Testis (tissue), 5 donors: ENCODE results near the gene BEAN1. TPM values are rescaled to one million over a fixed set of nuclear protein-coding genes. Genes with fewer than 3 reads are reported as not detected.

ENCODE experiments used
- DNase-seq: peaks from one replicate; pipeline ENCODE4 v3.0.0-alpha.2; 2019
- H3K27ac ChIP-seq, 2 donors: fragments of 200-600 bp; sonication (generic); one replicate each; pipeline ENCODE4 v1.5.1; 2019
- H3K27me3 ChIP-seq: fragments of 200-600 bp; sonication (generic); one replicate; pipeline ENCODE4 v1.5.1; 2019
- H3K36me3 ChIP-seq: fragments of 200-600 bp; sonication (generic); one replicate; pipeline ENCODE4 v1.5.1; 2017; ENCODE audit warnings: low read depth; ENCODE audit errors: missing control alignments
- H3K4me1 ChIP-seq: fragments of 200-600 bp; sonication (generic); one replicate; pipeline ENCODE4 v1.5.1; 2019
- H3K4me3 ChIP-seq, 2 donors: fragments of 200-600 bp; sonication (generic); one replicate each; pipeline ENCODE4 v1.5.1; 2017 to 2019
- H3K9me3 ChIP-seq: fragments of 200-600 bp; sonication (generic); one replicate; pipeline ENCODE4 v1.5.1; 2017
- CTCF ChIP-seq, 3 experiments: fragments of 450-650 bp in 2 of 3; fragments of 200-600 bp in 1 of 3; sonication (generic) in 1 of 3; IDR thresholded peaks; one replicate each; pipeline ENCODE4 v1.5.1; 2016 to 2019; ENCODE audit warnings: antibody characterized with exemption in 3 of 3, mild to moderate bottlenecking in 2 of 3, moderate library complexity in 1 of 3
- POLR2A ChIP-seq: fragments of 450-650 bp; IDR thresholded peaks from one replicate; pipeline ENCODE4 v1.6.1; 2017; ENCODE audit warnings: antibody characterized with exemption, mild to moderate bottlenecking, moderate library complexity
- WGBS, 2 donors: methylation state at CpG; one replicate each; pipeline ENCODE4 v1.1.5; 2018; 5-methylcytosine and 5-hydroxymethylcytosine counted together
- intact Hi-C: fragments of 100-400 bp; cut with DNase I; formaldehyde crosslinking; loops from one replicate; pipeline ENCODE4 v1.15.1; 2023; ENCODE audit warnings: low total_unique reads
- long read RNA-seq, 2 donors: transcript quantifications; one replicate each; lab custom pipeline, GENCODE V29; 2026
- polyA plus RNA-seq: library from polyadenylated mRNA; stranded (reverse); fragments of 350-450 nt; fragmentation: Illumina TruSeq; extraction: RNeasy Lipid Tissue Mini Kit (QIAGEN cat#74804); gene quantifications from one replicate; pipeline ENCODE4 v1.2.3, GENCODE V29; 2014; ENCODE audit warnings: low read depth, low replicate concordance; ENCODE audit not compliant: insufficient read depth
- total RNA-seq, 2 donors: library from RNA; depleted of rRNA; stranded (reverse); fragments of >200 nt; gene quantifications; one replicate each; pipeline ENCODE4 v1.2.3, GENCODE V29; 2016

BEAN1 gene, protein sequence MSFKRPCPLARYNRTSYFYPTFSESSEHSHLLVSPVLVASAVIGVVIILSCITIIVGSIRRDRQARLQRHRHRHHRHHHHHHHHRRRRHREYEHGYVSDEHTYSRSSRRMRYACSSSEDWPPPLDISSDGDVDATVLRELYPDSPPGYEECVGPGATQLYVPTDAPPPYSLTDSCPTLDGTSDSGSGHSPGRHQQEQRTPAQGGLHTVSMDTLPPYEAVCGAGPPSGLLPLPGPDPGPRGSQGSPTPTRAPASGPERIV
- total RNA-seq (1 to 10 TPM; 4.2 to 6.1 TPM), polyA plus RNA-seq (18.0 TPM)
- long read RNA-seq, donor 1: 0 reads
- long read RNA-seq, donor 2: 0 reads

- H3K27me3 ChIP-seq: no peaks in the 10 kb centered on the region
- no peaks in the 10 kb centered on the region for H3K36me3 ChIP-seq
- H3K9me3 ChIP-seq: no peaks in the 10 kb centered on the region
- TF ChIP-seq CTCF (IDR thresholded peaks at IDR 0.05): no peak
- no peak for TF ChIP-seq POLR2A
- peaks cover 5% of the 10 kb centered on the region for H3K4me1 ChIP-seq
- no peak for DNase-seq
- no peak within 1 kb of the TSS for H3K27ac ChIP-seq
- 1% methylated on average over 80 of the region's 118 CpGs; no CpG with 5 or more reads in 1 of the 2 donors for WGBS, 2 donors
- intact Hi-C loops: no loop called here
- peak within 1 kb of the TSS; percentile 24 to 50 for H3K4me3 ChIP-seq
Measured at GRCh38 chr16:66427036-66427860, at the start of gene BEAN1. BEAN1 (plus strand) TSS chr16:66427295; CDS start chr16:66437677, 10,382 bp downstream.

DNA sequence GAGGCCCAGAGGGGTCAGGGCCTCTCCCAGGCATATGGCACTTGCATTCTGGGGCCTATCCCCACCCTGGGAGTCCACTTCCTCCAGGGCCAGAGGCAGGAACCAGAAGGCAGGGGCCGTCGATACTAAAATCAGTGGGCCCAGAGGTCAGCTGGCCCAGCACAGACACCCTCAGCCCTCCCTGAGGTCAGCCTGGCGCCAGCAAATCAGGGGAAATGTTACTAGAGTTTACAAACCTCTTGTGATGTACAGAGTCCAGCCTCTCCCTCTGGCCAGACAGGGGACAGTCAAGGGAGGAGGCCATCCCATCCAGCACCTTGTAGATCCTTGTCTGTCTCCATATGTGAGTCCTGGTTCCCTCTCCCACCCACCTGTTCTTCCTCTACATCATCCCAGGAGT is 49.8 kb upstream of the BEAN1 start:
- H3K9me3 ChIP-seq: no peaks in the 10 kb centered on the region
- DNase-seq: no peak
- TF ChIP-seq POLR2A (no peak), CTCF (IDR thresholded peaks at IDR 0.05) (no peak)
- intact Hi-C loops: no loop called here
- H3K27me3 ChIP-seq: no peaks in the 10 kb centered on the region
- H3K27ac ChIP-seq: no peak overlapping the region
- 75 to 100% methylated on average over 1 to 3 of the region's 3 CpGs for WGBS, 2 donors
- no peaks in the 10 kb centered on the region for H3K36me3 ChIP-seq
- no peaks in the 10 kb centered on the region for H3K4me1 ChIP-seq
- H3K4me3 ChIP-seq: no peak overlapping the region

GRCh38 chr16:66378741-66379570 is 48.1 kb upstream of the BEAN1 start:
- Histone ChIP-seq H3K4me3 (no peak overlapping the region), H3K36me3 (no peaks in the 10 kb centered on the region), H3K27me3 (no peaks in the 10 kb centered on the region), H3K27ac (no peak overlapping the region), H3K9me3 (no peaks in the 10 kb centered on the region), H3K4me1 (no peaks in the 10 kb centered on the region)
- 86 to 88% methylated on average over 15 to 18 of the region's 18 CpGs for WGBS, 2 donors
- intact Hi-C loops: no loop called here
- TF ChIP-seq CTCF (IDR thresholded peaks at IDR 0.05): no peak
- TF ChIP-seq POLR2A: no peak
- DNase-seq: no peak

- WGBS, 2 donors: 94 to 99% methylated on average over 3 of the region's 3 CpGs
- no peak overlapping the region for H3K4me3 ChIP-seq
- H3K27me3 ChIP-seq: no peaks in the 10 kb centered on the region
- TF ChIP-seq CTCF (IDR thresholded peaks at IDR 0.05) (no peak), POLR2A (no peak)
- H3K9me3 ChIP-seq: no peaks in the 10 kb centered on the region
- intact Hi-C loops: no loop called here
- DNase-seq: no peak
- H3K36me3 ChIP-seq: no peaks in the 10 kb centered on the region
- H3K4me1 ChIP-seq: no peaks in the 10 kb centered on the region
- H3K27ac ChIP-seq: no peak overlapping the region
Measured at GRCh38 chr16:66379571-66379941, 47.5 kb upstream of the BEAN1 start.
